GM21390 (cell line): ENCODE data around the gene GID4.

Source experiments
- ATAC-seq: cut with Tn5 transposase; IDR thresholded peaks from one replicate; pipeline ENCODE4 v1.9.1; 2021; ENCODE audit not compliant: unreplicated experiment

The GID4 gene

GRCh38 chr17:18042983-18043382 is 3.8 kb downstream of the GID4 start:
- ATAC-seq: no peak

- ATAC-seq: no peak
Observed at GRCh38 chr17:18043491-18043890, 4.3 kb downstream of the GID4 start.

GRCh38 chr17:18044609-18045008 is 5.4 kb downstream of the GID4 start:
- no peak for ATAC-seq

GRCh38 chr17:18045691-18046350 is 6.6 kb downstream of the GID4 start:
- no peak for ATAC-seq

GRCh38 chr17:18055597-18055996 is 16.4 kb downstream of the GID4 start:
- no peak for ATAC-seq

DNA sequence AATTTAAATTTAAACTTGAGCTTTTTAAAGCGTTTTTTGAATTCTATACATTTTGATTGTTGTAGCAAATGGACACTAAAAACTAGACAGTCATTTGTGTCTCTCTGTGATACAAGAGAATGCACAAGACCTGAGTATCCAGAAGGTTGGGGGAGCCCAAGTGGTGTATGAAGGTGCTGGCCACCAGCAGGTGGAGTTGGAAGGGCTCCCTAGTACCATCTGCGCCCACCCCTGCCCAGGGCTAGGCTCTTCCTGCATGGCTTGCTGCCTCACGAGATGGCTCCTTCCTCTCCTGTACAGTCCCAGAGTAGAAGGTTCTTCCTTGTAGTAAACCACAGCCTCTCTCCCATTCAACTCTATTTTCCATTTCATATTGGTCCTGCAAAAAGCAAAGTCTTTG is 17.0 kb downstream of the GID4 start:
- no peak for ATAC-seq

GRCh38 chr17:18059283-18059682 is 20.1 kb downstream of the GID4 start:
- no peak for ATAC-seq

DNA sequence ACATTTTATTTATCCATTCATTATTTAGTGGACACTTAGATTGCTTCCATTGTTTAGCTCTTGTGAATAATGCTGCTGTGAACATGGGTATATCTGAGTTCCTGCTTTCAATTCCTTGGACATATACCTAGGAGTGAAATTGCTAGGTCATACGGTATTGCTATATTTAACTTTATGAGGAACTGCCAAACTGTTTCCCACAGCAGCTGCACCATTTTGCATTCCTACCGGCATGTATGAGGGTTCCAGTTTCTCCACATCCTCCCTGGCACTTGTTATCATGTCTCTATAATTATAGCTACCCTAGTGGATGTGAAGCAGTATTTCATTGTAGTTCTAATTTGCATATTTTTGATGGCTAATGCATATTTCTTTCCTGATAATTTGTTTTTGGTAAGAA is 24.8 kb downstream of the GID4 start:
- ATAC-seq: no peak

- ATAC-seq: no peak
Observed at GRCh38 chr17:18065546-18065945, 26.3 kb downstream of the GID4 start.

GRCh38 chr17:18066866-18067265 is 27.7 kb downstream of the GID4 start:
- ATAC-seq: no peak

DNA sequence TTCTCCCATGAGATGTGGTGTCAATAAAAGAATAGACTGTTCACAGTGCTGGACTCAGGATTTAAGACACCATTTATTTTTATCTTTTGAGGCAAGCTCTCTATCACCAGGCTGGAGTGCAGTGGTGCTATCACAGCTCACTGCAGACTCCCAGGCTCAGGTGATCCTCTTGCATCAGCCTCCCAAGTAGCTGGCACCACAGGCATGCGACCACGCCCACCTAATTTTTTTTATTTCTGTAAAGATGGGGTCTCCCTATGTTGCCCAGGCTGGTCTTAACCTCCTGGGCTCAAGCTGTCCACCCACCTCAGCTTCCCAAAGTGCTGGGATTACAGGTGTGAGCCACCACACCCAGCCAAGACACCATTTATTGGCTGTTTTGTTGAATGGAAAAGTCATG is 29.9 kb downstream of the GID4 start:
- ATAC-seq: no peak

DNA sequence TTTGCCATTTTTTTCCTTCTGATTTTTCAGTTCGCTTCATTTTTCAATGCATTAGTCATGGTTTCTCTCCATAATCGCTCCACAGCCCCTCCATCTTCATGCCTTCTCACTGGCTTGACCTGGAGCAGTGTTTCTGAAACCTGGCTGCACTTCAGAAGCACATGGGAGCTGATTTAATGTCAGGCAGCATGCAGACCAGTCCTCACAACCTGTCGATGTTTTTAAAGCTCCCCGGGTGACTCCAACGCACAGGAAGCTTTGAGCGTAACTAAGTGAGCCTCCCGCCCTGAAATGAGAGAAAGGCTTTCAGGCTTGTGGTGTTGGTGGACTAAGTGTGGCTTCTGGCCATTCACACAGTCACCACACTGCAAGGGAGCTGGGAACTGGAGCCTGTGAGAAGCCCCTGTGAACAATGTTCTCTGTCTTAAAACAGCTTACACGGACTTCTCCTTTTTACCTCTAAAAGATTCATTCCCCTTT is 31.7 kb downstream of the GID4 start:
- ATAC-seq: no peak

DNA sequence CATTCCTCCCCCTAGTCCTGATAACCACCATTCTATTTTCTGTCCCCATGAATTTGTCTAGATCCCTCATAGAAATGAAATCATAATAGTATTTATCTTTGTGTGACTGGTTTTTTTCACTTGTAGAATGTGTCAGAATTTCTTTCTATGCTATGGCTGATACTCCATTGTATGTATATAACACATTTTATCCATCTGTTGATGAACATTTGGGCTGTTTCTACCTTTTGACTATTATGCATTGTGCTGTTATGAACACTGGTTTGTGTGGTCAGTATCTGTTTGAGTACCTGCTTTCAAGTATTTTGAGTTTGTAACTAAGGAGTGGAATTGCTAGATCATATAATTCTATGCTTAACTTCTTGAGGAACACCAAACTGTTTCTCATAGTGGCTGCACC is 32.5 kb downstream of the GID4 start:
- no peak for ATAC-seq

DNA sequence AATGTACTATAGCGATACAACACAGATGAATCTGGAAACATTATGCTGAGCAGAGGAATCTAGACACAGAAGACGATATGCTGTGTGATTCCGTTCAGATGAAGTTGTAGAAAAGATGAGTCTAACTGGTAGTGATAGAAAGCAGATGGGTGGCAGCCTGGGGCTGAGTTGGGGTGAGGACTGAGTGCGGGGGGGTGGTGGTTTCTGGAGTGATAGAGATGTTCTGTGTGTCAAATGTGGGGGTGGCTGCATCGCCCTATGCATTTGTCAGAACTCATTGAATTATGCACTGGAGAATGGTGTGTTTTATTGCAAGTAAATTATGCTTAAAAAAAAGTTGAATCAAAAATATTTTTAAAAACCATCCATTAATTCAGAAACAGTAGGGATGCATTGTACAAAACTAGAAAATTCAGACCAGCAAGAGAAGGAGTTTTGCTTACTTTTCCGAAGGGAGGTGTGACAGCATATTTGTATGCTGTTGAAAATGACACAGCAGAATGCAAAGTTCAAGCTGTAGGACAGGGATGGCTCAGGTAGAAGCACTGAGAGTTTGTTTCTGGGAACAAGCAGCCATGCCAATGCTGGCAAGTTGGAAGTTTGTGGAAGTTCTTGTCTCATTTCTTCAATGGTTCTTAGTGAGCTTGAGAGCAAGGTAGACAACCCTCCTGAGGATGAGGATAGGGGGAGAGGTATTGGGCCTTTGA is 35.5 kb downstream of the GID4 start:
- no peak for ATAC-seq

GRCh38 chr17:18076936-18077335 is 37.7 kb downstream of the GID4 start:
- ATAC-seq: no peak

- no peak for ATAC-seq
Observed at GRCh38 chr17:18079543-18079942, 40.3 kb downstream of the GID4 start.

DNA sequence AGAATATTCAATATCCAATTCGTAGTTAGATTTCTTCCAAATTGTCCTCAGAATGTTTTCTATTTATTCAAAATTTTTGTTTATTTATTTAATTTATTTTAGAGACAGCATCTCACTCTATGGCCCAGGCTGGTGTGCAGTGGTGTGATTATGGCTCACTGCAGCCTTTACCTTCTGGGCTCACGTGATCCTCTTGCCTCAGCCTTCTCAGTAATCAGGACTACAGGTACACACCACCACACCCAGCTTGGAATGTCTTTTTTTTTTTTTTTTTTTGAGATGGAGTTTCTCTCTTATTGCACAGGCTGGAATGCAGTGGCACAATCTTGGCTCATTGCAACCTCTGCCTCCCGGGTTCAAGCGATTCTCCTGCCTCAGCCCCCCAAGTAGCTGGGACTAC is 45.0 kb downstream of the GID4 start:
- ATAC-seq: no peak

DNA sequence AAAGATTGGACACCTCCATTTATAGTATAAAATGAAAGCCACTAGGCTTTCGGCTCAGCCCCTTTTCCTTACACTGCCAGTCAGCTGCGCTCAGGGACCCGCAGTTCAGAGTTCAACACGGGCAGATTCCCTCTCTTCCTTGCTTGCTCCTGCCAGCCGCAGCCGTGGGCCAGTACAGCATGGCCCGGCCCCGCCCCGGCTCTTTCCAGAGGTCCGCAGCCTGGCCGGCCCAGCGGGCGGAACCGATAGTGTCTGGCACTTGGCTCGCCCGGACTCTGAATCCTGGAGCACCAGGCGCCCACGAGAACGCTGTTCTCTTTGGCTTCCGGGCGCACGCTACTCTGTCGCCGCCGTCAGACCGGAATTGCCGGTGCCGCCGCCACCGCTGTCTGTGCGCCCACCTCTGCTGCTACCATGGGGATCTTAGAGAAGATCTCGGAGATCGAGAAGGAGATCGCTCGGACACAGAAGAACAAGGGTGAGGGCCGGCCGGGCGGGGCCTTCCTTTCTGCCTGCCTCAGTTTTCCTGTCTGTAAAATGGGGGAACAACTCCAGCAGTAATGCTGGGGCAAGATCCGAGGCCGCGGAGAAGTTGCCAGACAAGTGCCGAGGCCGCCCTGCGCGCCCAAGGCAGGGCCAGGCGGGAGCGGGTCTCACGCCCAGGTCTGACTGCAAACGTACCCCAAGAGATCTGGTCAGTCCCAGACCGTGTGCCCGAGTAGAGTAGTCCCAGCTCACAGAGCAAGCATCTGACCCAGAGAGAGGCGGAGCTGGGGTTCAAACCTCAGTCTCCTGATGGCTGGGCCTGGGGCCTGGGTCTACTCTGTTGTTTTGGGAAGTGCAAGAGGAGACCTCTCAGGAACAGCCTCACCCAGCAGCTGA is 48.6 kb downstream of the GID4 start, which contains the start of gene DRG2:
TSS of gene DRG2 (plus strand) at position 339 of the 882 bp plus-strand sequence. CDS start at position 415, 76 bp downstream.
- peak; percentile 85 for ATAC-seq

DNA sequence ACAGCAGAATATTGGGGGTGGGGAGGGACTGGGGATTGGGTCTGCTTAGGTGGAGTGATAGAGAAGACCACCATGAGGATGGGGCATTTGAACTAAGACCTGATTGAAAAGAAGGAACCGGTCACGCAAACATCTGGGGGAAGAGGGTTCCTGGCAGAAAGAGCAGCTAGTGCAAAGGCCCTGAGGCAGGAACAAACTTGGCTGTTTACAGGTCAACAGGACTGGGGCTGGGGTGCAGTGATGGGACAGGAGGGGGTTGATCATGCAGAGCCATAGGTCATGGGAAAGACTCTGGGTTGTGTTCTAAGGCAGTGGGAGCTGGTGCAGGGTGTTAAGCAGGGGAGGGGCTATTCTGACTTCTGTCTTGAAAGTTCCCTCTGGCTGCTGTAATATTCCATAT is 50.4 kb downstream of the GID4 start:
- no peak for ATAC-seq

DNA sequence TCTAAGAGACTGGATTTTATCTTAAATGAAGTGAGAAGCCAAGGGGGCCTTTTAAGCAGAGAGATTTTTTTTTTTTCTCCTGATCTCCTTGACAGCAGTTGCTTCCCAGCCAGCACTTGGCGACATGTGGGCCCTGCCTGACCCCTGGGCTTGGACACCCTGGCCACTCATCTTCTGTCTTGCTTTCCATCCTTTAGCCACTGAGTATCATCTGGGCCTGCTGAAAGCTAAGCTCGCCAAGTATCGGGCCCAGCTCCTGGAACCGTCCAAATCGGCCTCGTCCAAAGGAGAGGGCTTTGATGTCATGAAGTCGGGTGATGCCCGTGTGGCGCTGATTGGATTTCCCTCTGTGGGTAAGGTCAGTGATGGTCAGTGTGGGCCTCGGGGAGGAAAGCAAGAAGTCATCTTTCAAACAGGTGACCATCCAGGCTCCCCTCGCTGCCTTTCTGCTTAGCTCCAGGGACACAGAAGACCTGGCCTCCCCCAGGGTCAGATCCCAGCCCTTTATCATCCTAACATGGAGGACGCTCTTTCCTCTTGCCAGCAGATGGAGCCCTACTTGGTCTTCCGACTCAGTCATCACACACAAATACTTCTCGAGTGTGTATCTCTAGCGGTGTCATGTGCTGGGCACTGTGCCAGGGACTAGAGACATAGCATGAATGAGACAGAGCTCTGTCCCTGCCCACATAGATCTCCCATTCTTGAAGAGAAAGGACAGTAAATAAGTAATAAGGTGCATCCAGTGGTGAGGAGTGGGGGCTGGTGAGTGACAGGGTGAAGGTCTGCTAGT is 54.6 kb downstream of the GID4 start:
- ATAC-seq: no peak

GRCh38 chr17:18094409-18094807 is 55.2 kb downstream of the GID4 start:
- no peak for ATAC-seq
